Fibroblast of mammary gland (primary cell): ENCODE results near the gene NCOA3.

Experiments
- DNase-seq: peaks from one replicate; pipeline ENCODE4 v3.0.0-alpha.2; 2010; ENCODE audit warnings: low read depth
- H3K4me3 ChIP-seq: 2 replicates; pipeline ENCODE4 v1.5.1; 2011; ENCODE audit warnings: low read depth, mild to moderate bottlenecking, low read length, moderate library complexity; ENCODE audit not compliant: control insufficient read depth
- CTCF ChIP-seq: conservative IDR thresholded peaks from 2 replicates; pipeline ENCODE4 v1.5.1; 2011; ENCODE audit warnings: low read depth, low read length, inconsistent platforms; ENCODE audit not compliant: control insufficient read depth, insufficient read depth

NCOA3 gene

DNA sequence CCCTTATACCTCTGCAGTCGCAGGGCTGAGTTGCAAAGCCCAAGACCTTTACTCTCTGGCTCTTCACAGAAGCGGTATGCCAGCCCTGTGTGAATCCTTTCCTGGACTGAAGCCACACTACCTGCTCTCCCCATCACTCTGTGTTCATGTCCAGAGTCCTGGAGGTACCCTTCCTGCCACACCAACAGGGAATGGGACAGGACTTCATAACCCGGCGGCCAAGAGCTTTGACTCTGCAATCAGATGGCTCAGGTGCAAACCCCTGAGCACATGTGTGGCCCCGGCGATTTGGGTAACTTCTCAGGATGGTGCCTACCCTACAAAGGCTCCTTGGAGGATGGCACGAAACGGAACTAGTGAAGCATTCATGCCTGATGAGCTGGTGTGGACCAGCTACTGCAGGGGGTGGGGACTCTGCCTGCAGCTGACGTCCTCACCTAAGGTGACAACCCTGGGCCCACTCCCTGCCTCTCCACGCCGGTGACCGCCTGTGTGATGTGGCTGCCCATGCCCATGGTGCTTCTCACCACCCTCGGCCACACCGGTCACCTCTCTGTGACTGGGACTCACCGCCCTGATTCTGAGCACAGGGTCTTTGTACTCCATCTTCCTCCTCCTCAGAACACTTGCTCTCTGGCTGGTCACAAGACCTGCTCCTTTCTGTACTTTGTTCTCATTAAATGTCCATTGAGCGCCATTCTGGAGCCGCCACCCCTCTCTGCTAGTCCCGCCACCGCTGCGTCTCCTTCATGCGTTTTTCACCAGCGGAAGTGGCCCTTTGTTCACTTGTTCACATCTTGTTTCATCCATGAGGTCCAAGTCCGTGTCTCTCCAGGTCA, 166.8 kb downstream of the NCOA3 start:
- no peak overlapping the region for H3K4me3 ChIP-seq
- no peak for DNase-seq
- TF ChIP-seq CTCF: no peak

DNA sequence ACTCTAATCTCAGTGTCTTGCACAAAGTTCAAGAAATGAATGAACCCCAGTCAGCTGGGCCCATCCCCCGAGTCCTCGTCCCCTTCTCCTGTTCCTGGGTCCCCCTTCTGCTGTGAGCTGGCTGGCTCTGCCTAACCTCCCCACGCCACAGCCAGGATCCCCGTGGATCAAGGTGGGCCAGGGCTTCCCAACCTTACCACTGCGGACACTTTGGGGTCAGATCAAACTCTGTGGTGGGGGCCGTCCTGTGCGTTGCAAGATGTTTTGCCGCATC, 167.4 kb downstream of the NCOA3 start:
- DNase-seq: no peak
- no peak for TF ChIP-seq CTCF

GRCh38 chr20:47669489-47669888, 167.8 kb downstream of the NCOA3 start:
- H3K4me3 ChIP-seq: no peak overlapping the region
- no peak for TF ChIP-seq CTCF

More for the DNA sequence above, 167.4 kb downstream of the NCOA3 start:
- no peak overlapping the region for H3K4me3 ChIP-seq

GRCh38 chr20:47669927-47670890, 168.5 kb downstream of the NCOA3 start:
- TF ChIP-seq CTCF: no peak
- no peak for DNase-seq
- no peak overlapping the region for H3K4me3 ChIP-seq

More at GRCh38 chr20:47669489-47669888, 167.8 kb downstream of the NCOA3 start:
- no peak for DNase-seq

GRCh38 chr20:47670913-47671312, 169.2 kb downstream of the NCOA3 start:
- TF ChIP-seq CTCF: no peak
- no peak overlapping the region for H3K4me3 ChIP-seq
- DNase-seq: no peak

DNA sequence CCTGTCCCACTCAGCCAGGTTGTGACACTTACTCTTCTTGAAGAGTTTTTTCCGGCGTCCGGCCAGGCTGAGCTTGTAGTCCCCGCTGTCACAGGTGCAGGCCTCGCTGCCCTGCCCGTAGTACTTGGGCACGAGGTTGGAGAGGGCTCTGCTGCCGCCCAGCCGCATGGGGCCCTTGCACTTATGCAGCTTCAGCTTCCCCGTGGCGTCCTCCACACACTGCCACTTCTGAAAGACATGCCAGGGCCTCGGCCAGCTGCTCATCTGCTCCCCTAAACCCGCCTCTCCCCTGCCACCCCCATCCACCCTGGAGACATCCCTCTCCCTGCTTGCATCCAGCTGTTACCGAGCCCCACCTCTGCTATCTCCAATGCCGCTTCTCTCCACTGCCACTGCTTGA, 170.5 kb downstream of the NCOA3 start:
- TF ChIP-seq CTCF: no peak
- no peak for DNase-seq
- no peak overlapping the region for H3K4me3 ChIP-seq
